Measurements from ENCODE around the gene GPX4. TPM values are rescaled to one million over a fixed set of nuclear protein-coding genes. Genes with fewer than 3 reads are reported as not detected.

The GPX4 gene
- total and polyA plus RNA-seq, 8 donors, result 90.0 to 710 (median 348) TPM

DNA sequence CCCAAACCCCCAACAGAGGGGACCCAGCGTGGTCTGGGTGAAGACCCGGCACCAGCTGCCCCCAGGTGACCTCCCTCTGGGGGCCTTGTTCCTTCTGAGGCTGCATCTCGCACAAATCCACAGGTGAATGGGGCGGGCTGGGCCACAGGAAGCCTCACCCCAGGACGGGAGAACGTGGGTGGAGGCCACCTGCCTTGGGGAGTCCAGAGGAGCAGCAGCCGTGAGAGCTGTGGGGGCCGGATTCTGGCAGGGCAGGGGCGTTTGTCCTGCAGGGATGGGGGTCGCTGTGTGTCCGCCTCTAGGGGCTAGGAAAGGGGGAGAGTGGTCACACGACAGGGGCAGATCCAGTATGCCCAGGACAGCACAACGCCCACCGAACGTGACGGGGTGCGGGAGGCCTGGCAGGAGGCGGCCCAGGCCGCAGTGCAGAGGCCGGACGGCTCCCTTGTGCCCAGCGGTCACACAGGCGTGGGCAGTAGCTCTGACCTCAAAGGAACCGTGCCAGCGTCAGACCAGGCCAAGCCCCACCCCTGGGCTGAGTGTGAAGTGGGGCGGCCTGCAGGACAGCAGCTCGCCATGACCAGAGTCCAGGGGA, 15.3 kb upstream of the GPX4 start:
- intact Hi-C loops (cut with DNase I; ENCODE audit: low total_unique reads), result no loop called here
- no peak overlapping the region for H3K4me3 ChIP-seq
- peak overlapping the region in 4 of 5 donors; percentile 19 to 77 (median 60) for H3K27ac ChIP-seq
- WGBS, 5 donors, result 78 to 88% (median 87%) methylated on average over 23 to 27 of the region's 27 CpGs
- H3K4me1 ChIP-seq, result peaks cover 3 to 67% (median 28%) of the 10 kb centered on the region in 4 donors
- no peaks in the 10 kb centered on the region for H3K27me3 ChIP-seq
- TF ChIP-seq POLR2AphosphoS5 (IDR thresholded peaks at IDR 0.05) (peak in 1 of 3 donors; percentile 1), EP300 (IDR thresholded peaks at IDR 0.05) (no peak), POLR2A (IDR thresholded peaks at IDR 0.05) (no peak)
- TF ChIP-seq, protein P1, sequence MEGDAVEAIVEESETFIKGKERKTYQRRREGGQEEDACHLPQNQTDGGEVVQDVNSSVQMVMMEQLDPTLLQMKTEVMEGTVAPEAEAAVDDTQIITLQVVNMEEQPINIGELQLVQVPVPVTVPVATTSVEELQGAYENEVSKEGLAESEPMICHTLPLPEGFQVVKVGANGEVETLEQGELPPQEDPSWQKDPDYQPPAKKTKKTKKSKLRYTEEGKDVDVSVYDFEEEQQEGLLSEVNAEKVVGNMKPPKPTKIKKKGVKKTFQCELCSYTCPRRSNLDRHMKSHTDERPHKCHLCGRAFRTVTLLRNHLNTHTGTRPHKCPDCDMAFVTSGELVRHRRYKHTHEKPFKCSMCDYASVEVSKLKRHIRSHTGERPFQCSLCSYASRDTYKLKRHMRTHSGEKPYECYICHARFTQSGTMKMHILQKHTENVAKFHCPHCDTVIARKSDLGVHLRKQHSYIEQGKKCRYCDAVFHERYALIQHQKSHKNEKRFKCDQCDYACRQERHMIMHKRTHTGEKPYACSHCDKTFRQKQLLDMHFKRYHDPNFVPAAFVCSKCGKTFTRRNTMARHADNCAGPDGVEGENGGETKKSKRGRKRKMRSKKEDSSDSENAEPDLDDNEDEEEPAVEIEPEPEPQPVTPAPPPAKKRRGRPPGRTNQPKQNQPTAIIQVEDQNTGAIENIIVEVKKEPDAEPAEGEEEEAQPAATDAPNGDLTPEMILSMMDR (IDR thresholded peaks at IDR 0.05), result no peak
- H3K9me3 ChIP-seq, result no peaks in the 10 kb centered on the region
- peaks cover 40 to 94% (median 84%) of the 10 kb centered on the region in 4 donors for H3K36me3 ChIP-seq
- peak in 1 of 2 donors; percentile 47 for DNase-seq

DNA sequence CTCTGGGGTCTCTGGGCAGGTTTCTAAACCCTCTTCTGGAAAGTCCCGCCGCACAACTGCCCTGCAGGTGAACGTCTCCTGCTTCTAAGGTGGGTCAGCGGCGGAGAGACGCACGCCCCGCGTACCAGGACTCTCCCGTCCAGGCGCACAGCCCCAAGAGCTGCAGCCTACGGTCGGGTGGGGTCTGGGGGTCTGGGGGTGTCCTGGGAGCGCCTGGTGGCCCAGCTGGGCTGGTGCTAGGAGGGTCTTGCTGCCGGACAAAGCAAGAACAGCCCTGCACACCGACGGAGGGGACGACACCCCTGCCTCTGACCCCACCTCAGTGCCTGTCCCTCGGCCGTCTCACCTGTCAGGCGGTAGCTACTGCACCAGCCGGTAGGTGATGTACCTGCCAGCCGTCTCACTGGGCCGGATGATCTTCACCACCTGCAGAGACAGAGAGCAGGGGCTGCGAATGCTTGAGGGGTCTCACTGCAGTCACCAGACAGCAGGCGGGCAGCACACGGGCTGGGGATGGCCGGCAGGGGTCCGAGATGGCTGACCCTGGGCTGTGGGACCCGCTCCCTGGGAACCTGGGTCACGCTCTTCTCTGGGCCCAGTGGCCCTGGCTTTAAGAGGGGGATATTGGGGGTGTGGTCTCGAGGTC, 14.5 kb upstream of the GPX4 start:
- Histone ChIP-seq H3K27ac (peak overlapping the region in 2 of 5 donors; percentile 76 to 77), H3K27me3 (no peaks in the 10 kb centered on the region), H3K4me1 (peaks cover 10 to 74% (median 34%) of the 10 kb centered on the region in 4 donors), H3K4me3 (no peak overlapping the region), H3K9me3 (no peaks in the 10 kb centered on the region), H3K36me3 (peaks cover 40 to 93% (median 83%) of the 10 kb centered on the region in 4 donors)
- 91 to 96% (median 94%) methylated on average over 24 to 32 of the region's 32 CpGs for WGBS, 5 donors
- intact Hi-C loops (cut with DNase I; ENCODE audit: low total_unique reads), result no loop called here
- TF ChIP-seq POLR2A (IDR thresholded peaks at IDR 0.05) (no peak), EP300 (IDR thresholded peaks at IDR 0.05) (no peak), POLR2AphosphoS5 (IDR thresholded peaks at IDR 0.05) (no peak)
- TF ChIP-seq, protein P1 (IDR thresholded peaks at IDR 0.05), result no peak
- DNase-seq, result no peak

DNA sequence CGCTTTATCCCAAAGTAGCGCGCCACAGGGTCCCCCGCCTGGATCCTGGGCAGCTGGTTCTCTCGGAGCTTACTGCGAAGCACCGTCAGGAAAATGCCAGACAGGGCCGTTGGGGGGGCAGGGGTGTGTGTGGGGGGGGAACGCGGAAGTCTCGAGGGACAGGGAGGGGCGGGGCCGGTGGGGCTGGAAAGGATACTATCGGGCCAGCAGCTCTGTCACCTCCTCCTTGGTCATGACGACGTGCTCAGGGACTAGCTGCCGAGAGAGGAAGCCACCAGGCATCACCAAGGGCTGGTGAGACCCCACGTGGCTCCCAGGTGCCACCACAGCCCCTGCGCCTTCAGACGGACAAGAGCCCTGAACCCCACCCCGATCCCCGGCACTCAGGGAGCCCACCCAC, 13.9 kb upstream of the GPX4 start:
- no peak overlapping the region for H3K4me3 ChIP-seq
- H3K4me1 ChIP-seq, result peaks cover 13 to 78% (median 39%) of the 10 kb centered on the region in 4 donors
- intact Hi-C loops (cut with DNase I; ENCODE audit: low total_unique reads), result loop anchor here (10.0 kb wide), 1 partner anchor 45 kb away; the partner anchor contains the start of gene ABCA7
- no peaks in the 10 kb centered on the region for H3K27me3 ChIP-seq
- no peaks in the 10 kb centered on the region for H3K9me3 ChIP-seq
- no peak for DNase-seq
- TF ChIP-seq POLR2A (IDR thresholded peaks at IDR 0.05) (no peak), POLR2AphosphoS5 (IDR thresholded peaks at IDR 0.05) (no peak), EP300 (IDR thresholded peaks at IDR 0.05) (no peak)
- TF ChIP-seq, protein P1 (IDR thresholded peaks at IDR 0.05), result no peak
- 73 to 86% (median 80%) methylated on average over 14 to 22 of the region's 22 CpGs for WGBS, 5 donors
- H3K27ac ChIP-seq, result no peak overlapping the region
- peaks cover 40 to 87% (median 80%) of the 10 kb centered on the region in 4 donors for H3K36me3 ChIP-seq

DNA sequence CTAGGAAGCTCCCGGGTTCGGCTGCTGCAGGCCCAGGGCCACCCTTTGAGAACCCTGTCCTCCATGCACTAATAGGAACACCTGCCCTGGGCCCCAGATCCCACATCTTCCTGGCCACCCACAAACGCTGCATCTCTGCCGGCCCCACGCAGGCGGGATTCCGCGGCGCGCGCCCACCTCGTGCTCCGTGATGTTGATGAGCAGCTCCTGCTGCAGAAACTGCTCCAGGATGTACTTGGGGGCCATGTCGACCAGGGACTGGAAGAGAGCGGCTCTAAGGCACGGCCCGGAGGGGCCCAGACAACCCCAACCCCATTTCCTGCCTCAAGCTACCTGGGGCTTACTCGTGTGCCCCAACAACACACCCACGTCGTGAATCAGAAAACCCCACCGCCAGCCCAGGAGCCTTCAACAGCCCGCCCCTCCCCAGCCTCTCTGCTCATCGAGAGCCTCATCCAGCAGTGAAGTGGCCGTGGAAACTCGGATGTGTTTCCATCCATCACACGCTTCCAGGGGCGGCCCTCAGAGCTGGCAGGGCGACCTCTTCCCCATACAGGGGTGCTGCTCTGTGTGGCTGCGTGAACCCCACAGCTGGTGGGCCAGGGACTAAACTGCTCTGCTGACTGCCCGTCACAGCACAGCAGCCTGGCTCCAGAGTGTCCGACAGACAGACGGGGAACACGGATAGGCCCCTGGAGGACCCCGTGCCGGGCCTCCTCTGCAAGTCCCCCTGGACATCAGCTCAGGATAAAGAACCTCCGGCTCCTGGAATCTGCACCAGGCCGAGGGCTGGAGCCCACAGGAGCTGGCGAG, 12.9 kb upstream of the GPX4 start:
- no peak for DNase-seq
- Histone ChIP-seq H3K36me3 (peaks cover 40 to 78% (median 75%) of the 10 kb centered on the region in 4 donors), H3K27ac (no peak overlapping the region), H3K4me1 (peaks cover 18 to 82% (median 46%) of the 10 kb centered on the region in 4 donors), H3K27me3 (no peaks in the 10 kb centered on the region), H3K4me3 (no peak overlapping the region), H3K9me3 (no peaks in the 10 kb centered on the region)
- intact Hi-C loops (cut with DNase I; ENCODE audit: low total_unique reads), result loop anchor here (10.0 kb wide), 1 partner anchor 46 kb away; the partner anchor contains the start of gene ABCA7
- TF ChIP-seq POLR2A (IDR thresholded peaks at IDR 0.05) (no peak), POLR2AphosphoS5 (IDR thresholded peaks at IDR 0.05) (no peak), EP300 (IDR thresholded peaks at IDR 0.05) (no peak)
- TF ChIP-seq, protein P1 (IDR thresholded peaks at IDR 0.05), result no peak
- 89 to 95% (median 93%) methylated on average over 31 to 38 of the region's 38 CpGs for WGBS, 5 donors

All from stomach (tissue), 9 donors.